Activated CD8-positive, alpha-beta memory T cell treated with anti-CD3 and anti-CD28 coated beads for 36 hours (primary cell): ENCODE results near the gene GRK3. TPM values are rescaled to one million over a fixed set of nuclear protein-coding genes. Genes with fewer than 3 reads are reported as not detected.

Experiments
- CTCF ChIA-PET: fragments of 350-600 bp; sonication (Branson Sonifier 250); formaldehyde crosslinking; loops from one replicate; lab custom pipeline; 2021; ENCODE audit warnings: antibody characterized with exemption; lab: Charles Lee
- POLR2A ChIA-PET: fragments of 350-600 bp; sonication (Branson Sonifier 250); formaldehyde crosslinking; loops from one replicate; lab custom pipeline; 2021; ENCODE audit warnings: antibody characterized with exemption; lab: Charles Lee
- total RNA-seq, 2 experiments: library from RNA; stranded (reverse); gene quantifications; one replicate each; pipeline ENCODE4 v1.2.3, GENCODE V29; 2021

GRK3 gene
- total RNA-seq, 2 experiments from 2014 or later: 13.5 to 15.4 TPM

DNA sequence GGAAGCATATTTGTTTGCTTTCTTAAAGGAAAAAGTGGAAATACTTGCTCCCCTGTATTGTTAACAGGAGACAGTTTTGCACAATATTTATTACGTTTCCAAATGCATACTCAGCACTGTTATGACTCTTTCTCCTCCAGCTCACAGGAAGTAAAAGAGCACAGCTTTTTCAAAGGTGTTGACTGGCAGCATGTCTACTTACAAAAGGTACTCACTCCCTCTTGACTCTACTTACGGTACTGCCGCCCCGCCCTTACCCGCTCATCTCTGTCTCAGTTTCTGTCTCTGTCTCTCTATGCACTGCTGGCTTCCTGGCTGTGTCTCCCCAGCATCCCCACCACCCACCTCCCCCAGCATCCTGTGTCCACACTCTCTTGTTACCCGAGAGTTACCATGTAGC lies 145.3 kb downstream of the GRK3 start:
- CTCF ChIA-PET: no interaction called here
- POLR2A ChIA-PET: no interaction called here

DNA sequence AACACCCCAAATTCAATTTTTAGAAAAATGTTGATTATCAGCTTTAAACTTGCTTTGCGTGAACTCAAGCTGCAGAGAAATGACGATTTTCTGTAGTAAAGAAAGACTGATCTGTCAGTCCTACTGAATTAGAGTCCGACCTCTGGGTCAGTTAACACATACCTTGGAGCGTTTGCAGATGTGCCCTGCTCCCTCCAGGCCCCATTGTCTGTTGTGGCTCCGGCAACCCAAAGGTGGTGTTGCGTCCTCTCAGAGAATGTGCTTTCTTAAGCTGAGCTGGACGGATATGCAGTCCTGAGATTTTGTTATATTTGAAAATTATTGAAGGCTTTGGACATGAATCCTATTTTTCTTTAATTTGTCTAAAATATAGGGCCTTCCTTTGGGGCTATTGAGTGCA lies 146.0 kb downstream of the GRK3 start:
- POLR2A ChIA-PET: no interaction called here
- CTCF ChIA-PET: no interaction called here

- CTCF ChIA-PET: no interaction called here
- POLR2A ChIA-PET: no interaction called here
Measured at GRCh38 chr22:25711491-25711890, 147.0 kb downstream of the GRK3 start.

- POLR2A ChIA-PET: interaction anchor here (0.5 kb wide), 1 partner anchor 925 kb away, joined by 3 read pairs; no protein-coding TSS in a partner anchor
- CTCF ChIA-PET: no interaction called here
Measured at GRCh38 chr22:25712661-25713400, 148.4 kb downstream of the GRK3 start.

- ChIA-PET CTCF (no interaction called here), POLR2A (no interaction called here)
Measured at GRCh38 chr22:25714070-25714469, 149.6 kb downstream of the GRK3 start.

- CTCF ChIA-PET: no interaction called here
Measured at GRCh38 chr22:25714739-25715138, 150.3 kb downstream of the GRK3 start.

GRCh38 chr22:25716637-25717036 lies 152.2 kb downstream of the GRK3 start:
- ChIA-PET POLR2A (no interaction called here), CTCF (no interaction called here)

More at GRCh38 chr22:25714739-25715138, 150.3 kb downstream of the GRK3 start:
- POLR2A ChIA-PET: no interaction called here

GRCh38 chr22:25718135-25718840 lies 153.8 kb downstream of the GRK3 start:
- CTCF ChIA-PET: no interaction called here
- POLR2A ChIA-PET: no interaction called here

GRCh38 chr22:25722223-25722622 lies 157.7 kb downstream of the GRK3 start:
- POLR2A ChIA-PET: no interaction called here
- CTCF ChIA-PET: no interaction called here

GRCh38 chr22:25722626-25723025 lies 158.2 kb downstream of the GRK3 start:
- ChIA-PET CTCF (no interaction called here), POLR2A (no interaction called here)

DNA sequence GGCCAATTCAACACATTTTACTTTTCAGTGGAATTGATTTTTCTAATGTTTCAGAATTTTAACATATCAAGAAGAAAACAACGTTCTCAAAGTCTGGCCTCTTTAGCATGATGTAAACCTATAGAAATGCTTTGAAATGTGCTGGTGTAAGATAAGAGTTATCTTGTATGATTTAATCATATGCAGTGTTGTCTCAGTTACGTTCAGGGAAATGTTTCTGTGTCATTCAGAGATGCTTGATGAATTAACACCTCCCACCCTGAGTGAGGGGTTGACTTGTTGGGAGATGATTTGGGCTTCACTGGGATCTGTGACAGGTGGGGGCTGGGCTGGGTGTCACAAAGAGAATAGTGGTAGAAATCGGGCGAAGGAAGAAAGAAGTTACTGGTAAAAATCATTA lies 161.8 kb downstream of the GRK3 start:
- CTCF ChIA-PET: no interaction called here
- POLR2A ChIA-PET: no interaction called here

- ChIA-PET POLR2A (no interaction called here), CTCF (no interaction called here)
Measured at GRCh38 chr22:25728071-25728470, 163.6 kb downstream of the GRK3 start.

DNA sequence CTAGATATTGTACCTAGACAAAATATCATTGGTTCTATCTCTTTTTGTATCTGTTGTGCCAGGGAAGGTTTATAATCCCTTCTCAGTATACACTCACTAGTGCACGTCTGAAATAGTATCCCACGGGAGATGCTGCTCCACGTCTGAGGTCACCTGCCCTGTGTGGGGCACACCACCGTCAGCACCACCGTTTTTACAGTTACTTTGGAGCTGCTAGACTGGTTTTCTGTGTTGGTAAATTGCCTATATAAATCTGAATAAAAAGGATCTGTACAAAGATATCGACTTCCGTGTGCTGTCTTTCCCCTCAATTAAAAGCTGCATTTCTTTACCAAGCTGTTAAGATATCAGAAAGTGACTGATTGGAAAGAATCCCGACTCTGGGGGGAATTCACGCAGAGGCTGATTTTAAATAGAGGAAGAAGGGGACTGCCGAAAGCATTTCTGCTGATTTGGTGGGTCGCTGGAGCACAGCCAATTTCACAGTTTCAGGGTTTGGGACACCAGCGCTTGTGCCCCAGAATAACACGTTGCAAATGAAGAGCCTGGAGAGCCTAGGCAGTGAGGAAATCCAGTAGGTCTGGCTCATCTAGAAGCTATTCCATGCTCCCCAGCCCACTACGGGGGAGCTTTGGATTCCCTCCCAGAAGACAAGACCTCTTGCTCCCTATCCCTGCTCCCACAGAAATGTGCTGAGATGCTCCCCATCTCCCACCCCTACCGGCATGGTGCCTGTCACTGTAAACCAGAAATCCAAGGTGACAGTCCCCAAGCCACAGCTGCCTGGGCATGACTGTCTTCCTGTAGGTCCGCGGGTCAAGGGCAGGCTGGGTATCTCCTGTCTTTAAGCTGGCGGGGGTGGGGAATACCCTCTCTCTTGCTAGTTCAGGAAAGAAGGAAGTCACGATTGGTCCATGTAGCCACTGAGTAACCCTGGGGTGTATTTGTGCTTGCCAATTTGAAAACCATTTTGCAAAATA lies 164.8 kb downstream of the GRK3 start:
- CTCF ChIA-PET: interaction anchor here (1.4 kb wide), 1 partner anchor 44 kb away, joined by 5 read pairs; no protein-coding TSS in a partner anchor
- POLR2A ChIA-PET: no interaction called here

GRCh38 chr22:25735650-25736049 lies 171.2 kb downstream of the GRK3 start:
- CTCF ChIA-PET: no interaction called here
- POLR2A ChIA-PET: interaction anchor here (0.6 kb wide), 1 partner anchor 938 kb away, joined by 3 read pairs; no protein-coding TSS in a partner anchor

DNA sequence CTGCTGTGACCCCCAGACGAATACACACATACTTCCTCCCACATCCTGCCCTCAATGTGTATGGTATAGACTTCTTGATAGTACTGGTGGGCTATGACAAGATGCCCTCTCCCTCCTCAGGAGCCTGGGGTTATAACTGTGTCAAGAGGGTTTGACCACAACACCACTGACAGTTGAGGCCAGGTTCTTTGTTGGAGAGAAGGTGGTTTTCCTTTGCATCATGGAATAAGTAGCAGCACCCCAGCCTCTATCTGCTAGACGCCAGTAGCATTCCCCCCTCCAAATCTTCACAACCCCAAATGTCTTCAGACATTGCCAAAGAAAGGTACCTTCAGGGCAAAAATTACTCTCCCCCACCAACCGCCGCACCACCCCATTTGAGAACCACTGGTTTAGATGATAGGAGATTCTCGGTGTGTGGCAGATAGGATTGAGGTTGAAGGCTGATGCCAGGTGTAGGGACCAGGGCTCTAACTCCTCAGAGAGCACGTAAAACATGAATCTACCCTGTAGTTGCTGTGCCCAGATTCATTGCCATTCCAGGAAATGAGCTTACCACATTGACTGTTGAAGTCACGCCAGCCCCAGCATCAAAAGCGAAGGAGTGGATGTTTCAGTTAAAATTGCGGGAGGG lies 172.0 kb downstream of the GRK3 start:
- CTCF ChIA-PET: no interaction called here
- POLR2A ChIA-PET: no interaction called here

GRCh38 chr22:25739659-25740344 lies 175.3 kb downstream of the GRK3 start:
- POLR2A ChIA-PET: no interaction called here
- CTCF ChIA-PET: interaction anchor here (0.7 kb wide), 1 partner anchor 33 kb away, joined by 3 read pairs; no protein-coding TSS in a partner anchor

DNA sequence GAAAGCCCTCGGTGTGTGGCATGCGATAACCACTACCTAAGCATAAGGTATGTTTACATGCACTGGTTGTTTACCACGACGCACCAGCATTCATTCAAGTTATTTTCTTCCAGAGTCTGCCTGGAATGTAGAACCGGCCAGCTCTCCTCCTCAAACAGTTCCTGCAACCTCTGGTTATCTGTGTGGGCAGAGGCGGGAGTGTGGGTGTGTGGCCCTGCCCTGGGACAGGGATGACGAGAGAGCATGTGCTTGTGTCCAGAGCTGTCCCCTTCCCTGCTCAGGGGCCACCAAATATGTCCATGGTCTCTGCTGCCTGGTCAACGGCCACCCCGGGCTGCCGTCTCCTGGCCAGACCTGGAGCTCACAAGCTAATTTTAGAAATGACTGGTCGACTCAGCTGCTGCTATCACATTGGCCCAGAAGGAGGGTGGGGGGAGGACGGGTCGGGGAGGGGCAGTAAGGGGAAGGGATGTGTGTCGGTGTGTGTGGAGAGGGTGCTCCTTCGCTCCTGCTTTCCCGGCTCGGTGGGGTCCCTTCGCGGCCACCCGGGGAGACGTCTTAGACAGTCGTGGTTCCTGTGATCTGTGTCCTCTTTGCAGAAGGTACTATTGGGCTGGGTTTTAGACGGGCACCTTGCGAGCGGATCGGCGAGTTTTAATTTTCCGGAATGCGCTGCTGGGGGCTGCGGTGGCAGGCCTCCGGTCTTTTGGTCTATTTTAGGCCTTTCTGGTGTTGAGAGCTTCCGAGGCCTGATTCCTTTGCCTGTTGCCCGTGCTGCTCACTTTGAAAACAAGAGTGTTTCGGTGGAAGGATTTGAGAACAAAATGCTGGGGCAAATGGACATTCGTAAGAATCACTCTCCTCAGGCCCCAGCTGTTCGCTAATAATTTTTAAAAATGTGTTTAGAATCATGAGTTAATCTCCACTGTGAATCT lies 177.5 kb downstream of the GRK3 start, which contains the start of gene MYO18B:
TSS of gene MYO18B (plus strand) at position 497 of the 935 bp plus-strand sequence. CDS start 18,905 bp downstream, outside the sequence.
- ChIA-PET CTCF (no interaction called here), POLR2A (no interaction called here)
